Stimulated activated CD4-positive, alpha-beta T cell treated with anti-CD3 and anti-CD28 coated beads, TNF-alpha, amount 100 ng/mL, for 1 hour (primary cell): ENCODE data around the gene TRMT1.

Experiments used
- DNase-seq, 3 donors: peaks; one replicate each; pipeline ENCODE4 v3.0.0-alpha.2; 2020; ENCODE audit warnings: low read depth in 3 of 3, low spot score in 1 of 3

The TRMT1 gene

GRCh38 chr19:13074378-13074777 is 42.2 kb downstream of the TRMT1 start:
- DNase-seq, result no peak

- no peak for DNase-seq
Measured at GRCh38 chr19:13073263-13073662, 43.3 kb downstream of the TRMT1 start.

DNA sequence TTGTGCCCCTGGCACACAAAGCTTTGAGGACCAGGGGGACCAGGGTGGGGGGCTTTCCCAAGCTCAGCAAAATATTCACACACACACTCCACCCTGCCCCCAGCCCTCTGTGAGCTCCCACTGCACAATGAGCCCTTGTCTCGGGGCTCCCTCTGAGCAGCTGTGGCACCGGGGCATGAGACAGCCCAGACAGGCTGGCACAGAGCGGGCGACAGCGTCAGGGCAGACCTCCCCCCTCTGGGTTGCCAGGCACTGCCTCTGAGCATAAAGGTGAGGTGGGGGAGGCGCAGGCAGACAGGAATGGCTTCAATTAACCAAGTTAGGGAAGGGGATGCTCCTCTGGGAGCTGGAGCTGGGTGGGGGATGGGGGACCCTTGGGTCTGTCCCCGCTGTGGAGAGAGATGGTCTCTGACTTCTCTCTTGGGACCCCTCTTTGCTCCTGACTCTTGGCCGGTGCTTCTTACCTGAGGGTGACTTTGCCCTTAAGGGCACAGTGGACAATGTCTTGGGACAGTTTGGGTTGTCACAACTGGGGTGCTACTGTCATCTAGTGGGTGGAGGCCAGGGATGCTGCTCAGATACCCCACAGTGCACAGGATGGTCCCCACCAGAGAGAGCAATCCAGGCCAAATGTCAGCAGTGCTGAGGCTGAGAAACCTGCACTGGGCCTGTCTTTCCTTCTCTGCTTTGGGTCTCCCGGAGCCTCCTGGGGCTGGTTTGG is 44.2 kb downstream of the TRMT1 start:
- DNase-seq, result no peak

DNA sequence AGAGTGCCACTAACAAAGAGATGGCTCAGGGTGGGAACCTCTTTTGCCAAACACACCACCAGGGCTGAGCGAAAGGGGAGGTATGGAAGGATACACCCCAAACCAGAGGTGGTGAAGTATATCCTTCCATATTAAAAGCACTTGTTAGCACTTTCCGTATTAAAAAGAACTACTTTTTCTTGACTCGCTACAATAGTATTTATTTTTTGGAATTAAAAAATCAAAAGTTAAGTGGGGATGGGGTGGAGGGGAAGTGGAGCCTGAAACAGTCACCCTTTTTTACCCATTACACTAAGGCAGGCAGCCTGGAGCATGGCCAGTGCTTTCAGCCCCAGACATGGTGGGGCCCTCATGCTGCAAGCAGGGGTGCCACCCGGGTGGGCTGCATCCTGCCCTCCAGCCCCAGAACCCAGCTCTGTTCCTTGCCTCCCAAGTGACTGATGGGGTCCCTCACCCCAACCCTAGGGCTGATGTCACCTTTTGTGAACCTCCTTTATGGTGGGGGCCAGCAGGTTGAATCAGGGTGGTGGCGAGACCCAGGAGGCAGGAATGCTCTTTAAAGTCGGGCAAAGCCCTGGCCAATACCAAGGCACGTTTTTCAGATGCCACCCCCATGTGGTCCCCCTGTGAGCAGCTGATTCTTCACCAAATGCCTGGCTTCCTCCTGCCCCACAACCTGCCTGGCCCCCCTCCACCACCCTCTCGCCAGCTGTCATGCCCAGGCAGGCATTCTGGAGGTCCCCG is 44.9 kb downstream of the TRMT1 start:
- no peak for DNase-seq

DNA sequence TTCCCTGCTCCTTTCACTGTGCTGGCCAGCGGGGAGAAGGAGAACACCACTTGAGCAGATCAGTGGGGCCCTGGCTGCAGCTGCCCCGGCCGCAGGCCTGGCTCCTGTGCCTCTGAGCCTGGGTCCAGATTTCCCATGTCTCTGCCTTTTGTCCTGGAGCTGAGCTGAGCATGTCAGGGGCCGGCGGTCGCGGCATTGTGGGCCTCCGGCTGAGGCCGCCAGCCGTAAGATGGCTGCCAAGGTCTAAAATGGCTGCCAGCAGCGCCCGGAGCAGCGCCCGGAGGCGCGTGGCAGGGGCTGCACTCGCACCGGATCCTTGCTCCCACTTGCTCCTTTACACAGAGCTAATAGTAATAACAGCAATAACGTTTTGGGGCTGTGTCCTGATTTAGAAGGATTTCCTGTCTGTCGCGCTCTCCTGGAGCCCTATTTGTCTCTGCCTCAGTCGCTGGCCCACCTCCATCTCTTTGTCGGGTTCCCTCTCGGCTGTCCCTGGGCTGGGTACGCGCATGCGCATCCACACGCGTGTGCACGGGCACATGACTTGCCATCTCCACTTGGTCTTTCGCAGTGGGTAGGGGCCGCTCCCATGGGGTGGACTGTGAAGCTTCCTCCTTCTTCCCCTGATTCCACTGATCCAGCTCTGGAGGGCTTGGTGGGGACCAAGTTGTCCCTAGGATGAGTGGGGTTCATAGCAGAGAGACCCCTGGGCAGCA is 46.0 kb downstream of the TRMT1 start:
- no peak for DNase-seq

GRCh38 chr19:13069415-13070359 is 46.9 kb downstream of the TRMT1 start:
- DNase-seq, result no peak

DNA sequence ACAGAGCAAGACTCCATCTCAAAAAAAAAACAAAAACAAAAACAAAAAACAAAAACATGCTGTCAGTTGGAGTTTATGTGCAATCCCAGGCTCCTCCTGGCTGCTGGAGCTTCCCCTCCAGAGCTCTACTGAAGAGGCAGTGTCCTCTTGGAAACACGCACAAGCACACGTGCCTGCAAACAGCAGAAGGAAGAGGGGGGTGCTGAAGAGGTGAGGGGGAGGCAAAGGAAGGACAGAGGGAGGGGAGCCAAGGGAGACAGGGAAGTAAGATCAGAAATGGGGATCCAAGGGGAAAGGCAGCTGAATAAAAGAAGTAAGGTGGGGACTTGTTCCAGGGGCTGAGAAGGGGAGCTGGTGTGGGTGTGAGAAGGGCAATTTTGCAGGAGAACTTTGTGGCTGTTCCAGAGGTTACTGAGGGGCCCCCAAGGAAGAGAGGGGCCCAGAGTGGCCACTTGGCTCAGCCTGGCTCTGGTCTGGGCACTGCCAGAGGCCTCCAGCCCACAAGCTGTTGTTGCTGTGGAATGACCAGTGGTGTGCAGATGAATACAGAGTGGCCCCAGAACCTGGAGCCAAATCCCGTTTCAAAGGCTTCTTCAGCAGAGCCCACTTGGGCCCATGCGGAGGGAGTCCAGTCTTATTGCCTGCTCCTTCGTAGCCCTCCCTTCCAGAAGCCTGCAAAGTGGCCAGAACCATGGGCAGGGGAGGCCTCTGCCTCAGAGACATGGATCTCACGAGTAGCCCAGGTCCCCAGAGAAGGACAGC is 48.3 kb downstream of the TRMT1 start:
- no peak for DNase-seq

GRCh38 chr19:13066933-13067807 is 49.4 kb downstream of the TRMT1 start:
- DNase-seq, result no peak

GRCh38 chr19:13066226-13066625 is 50.3 kb downstream of the TRMT1 start:
- DNase-seq, result no peak

DNA sequence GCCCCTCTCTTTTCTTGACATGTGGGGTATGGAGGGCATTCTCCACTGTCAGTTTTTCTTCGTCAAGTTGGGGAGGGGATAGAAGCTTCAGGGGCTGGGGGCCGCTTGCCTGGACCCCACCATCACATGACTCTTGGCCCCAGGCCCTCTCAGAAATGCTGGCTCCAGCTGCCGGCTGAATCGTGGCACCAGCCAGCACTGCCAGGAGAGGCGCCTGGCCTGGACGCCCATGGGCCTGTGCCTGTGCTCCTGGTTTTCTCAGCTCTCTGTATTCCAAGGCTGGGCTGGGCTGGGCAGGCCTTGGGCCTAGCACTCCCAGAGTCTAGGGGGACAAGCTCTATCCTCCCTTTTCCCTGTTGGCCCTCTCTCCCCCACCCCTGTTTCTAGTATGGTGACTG is 52.4 kb downstream of the TRMT1 start:
- no peak for DNase-seq

GRCh38 chr19:13063461-13064091 is 53.0 kb downstream of the TRMT1 start:
- no peak for DNase-seq

GRCh38 chr19:13062317-13062716 is 54.2 kb downstream of the TRMT1 start:
- no peak for DNase-seq

DNA sequence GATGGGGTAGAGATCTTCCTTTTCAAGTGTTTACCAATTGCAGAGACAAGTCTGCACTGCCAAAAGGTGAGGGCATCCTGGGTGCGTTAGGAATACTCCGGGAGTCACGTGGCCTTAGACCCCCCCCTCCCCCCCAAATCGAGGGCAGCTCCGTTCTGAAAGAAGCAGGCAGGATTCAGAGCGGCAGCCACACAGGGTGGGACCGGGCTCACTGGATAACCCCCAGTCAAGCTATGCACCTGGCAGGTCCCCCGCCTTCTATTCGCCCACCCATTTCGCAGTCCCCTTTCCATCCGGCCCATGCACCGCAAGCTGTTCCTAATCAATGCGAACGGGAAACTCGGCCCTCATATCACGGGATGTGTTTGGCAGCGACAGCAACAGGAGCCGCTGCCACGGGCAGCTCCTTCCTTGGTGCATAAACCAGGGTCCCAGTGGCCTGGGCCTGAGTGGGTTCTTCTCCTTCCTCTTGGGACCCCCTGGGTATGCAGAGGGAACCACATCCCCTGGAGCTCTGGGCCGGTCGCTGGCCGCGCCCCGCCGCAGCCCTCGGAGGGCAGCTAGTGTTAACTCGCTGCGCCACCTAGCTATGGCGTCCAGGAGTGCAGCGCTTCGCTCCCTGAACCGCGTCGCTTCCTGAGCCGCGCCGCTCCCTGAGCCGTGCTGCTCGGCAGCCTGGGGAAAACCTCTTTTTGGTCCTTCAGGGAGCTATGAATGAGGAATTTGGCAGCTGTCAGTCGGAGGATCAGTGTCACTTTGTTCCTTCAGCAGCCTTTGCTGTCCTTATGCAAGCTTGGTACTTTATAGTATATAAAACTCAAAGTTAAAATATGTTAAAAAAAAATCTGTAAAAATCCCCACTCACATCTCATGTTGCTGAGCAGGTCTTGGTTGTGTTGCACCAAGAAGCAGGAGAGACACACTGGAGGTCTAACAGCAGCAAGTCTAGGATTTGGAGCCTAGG is 55.3 kb downstream of the TRMT1 start:
- DNase-seq, result peak; percentile 21 to 75 (median 48)

DNA sequence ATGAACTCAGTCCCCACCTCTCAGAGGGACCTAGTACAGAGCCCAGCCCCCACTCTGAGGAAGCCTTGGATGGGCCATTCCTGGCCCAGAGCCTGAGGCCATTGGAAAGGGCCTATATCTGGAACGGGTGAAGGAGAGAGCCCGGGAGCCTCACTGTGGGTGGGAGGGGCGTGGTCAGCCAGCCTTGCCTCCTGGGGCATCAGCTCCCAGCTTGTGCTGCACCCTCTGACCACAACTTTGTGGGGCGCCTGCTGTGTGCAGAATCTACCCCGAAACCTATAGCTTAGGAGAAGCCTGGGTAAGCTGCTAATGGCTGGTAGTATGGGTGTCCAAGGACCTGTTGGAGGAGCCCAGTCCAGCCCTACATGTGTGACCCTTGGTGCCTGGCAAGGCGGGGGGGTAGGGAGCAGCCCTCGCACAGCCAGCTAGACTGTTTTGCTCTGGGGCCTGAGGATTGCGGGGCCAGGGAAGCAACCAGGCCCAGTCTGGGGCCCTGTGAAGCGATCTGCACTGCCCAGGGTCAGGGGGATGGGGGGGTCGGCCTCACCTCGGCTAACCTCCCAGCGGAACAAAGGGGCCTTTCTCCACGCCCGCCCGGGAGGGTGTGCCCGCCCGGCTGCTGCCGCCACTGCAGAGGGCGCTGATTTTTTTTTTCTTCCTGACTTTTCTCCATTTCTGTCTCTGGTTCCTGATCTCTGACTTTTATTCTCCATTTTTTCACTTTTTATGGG is 56.1 kb downstream of the TRMT1 start:
- no peak for DNase-seq

- no peak for DNase-seq
Measured at GRCh38 chr19:13058951-13059660, 57.4 kb downstream of the TRMT1 start.

- DNase-seq, result no peak
Measured at GRCh38 chr19:13057744-13058143, 58.8 kb downstream of the TRMT1 start.
